ENCODE results near the gene CHCHD4.

GRCh38 chr3:14096742-14097141, 27.9 kb downstream of the CHCHD4 start:
- no peak for TF ChIP-seq MAX (IDR thresholded peaks at IDR 0.05; ENCODE audit: low read depth)
- no peak for TF ChIP-seq EZH2phosphoT487 (IDR thresholded peaks at IDR 0.05; ENCODE audit: borderline replicate concordance, low read depth)
- no peak for TF ChIP-seq CTCF (IDR thresholded peaks at IDR 0.05)
- no peak for TF ChIP-seq EP300 (IDR thresholded peaks at IDR 0.05; ENCODE audit: borderline replicate concordance in 1 of 2, low read depth in 1 of 2, low read length in 1 of 2)
- no peak for TF ChIP-seq TAF1 (IDR thresholded peaks at IDR 0.05; ENCODE audit: borderline replicate concordance, low read depth, low read length)
- no peak for TF ChIP-seq POLR2AphosphoS5 (IDR thresholded peaks at IDR 0.05; ENCODE audit: low read depth, low read length)
- no peak for TF ChIP-seq SIN3A (IDR thresholded peaks at IDR 0.05; ENCODE audit: borderline replicate concordance, low read depth, low read length)
- TF ChIP-seq RFX5 (IDR thresholded peaks at IDR 0.05; ENCODE audit: low read length), result no peak
- no peak for TF ChIP-seq FOXM1 (IDR thresholded peaks at IDR 0.05; ENCODE audit: low read depth)
- TF ChIP-seq CHD2 (IDR thresholded peaks at IDR 0.05; ENCODE audit: low read length, partially characterized antibody), result no peak
- no peak for TF ChIP-seq REST (IDR thresholded peaks at IDR 0.05; ENCODE audit: low read depth, low read length)
- no peak for TF ChIP-seq MXI1 (IDR thresholded peaks at IDR 0.05; ENCODE audit: low read depth, low read length)
- no peak for TF ChIP-seq YY1 (IDR thresholded peaks at IDR 0.05; ENCODE audit: low read depth)
- no peak for TF ChIP-seq JUND (IDR thresholded peaks at IDR 0.05)
